NOMO-1 treated with dmso at 0.1 percent for 144 hours (cell line): ENCODE data around the gene CDK2.

Source experiments
- DNase-seq: peaks from one replicate; lab custom pipeline; 2025; ENCODE audit not compliant: unreplicated experiment; lab: John Stamatoyannopoulos, UW

The CDK2 gene

DNA sequence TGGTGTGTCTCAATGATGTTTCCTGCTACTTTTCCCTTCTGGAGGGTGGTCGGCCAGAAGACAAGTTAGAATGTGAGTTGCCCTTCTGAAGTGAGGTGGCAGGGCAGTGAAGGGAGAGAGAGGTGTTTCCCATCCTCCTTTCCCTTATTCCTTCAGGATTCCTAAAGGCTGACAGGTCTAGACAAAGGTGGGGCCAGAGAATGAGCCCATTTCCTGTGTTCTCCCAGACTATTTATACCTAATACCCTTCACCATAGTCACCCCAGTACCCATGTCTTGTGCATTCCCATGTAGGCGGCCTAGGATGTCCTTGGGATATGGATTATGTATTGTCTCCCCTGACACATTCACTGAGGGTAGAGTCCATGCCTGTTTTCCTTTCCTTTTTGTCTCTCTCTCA lies 28.6 kb upstream of the CDK2 start:
- DNase-seq: no peak

DNA sequence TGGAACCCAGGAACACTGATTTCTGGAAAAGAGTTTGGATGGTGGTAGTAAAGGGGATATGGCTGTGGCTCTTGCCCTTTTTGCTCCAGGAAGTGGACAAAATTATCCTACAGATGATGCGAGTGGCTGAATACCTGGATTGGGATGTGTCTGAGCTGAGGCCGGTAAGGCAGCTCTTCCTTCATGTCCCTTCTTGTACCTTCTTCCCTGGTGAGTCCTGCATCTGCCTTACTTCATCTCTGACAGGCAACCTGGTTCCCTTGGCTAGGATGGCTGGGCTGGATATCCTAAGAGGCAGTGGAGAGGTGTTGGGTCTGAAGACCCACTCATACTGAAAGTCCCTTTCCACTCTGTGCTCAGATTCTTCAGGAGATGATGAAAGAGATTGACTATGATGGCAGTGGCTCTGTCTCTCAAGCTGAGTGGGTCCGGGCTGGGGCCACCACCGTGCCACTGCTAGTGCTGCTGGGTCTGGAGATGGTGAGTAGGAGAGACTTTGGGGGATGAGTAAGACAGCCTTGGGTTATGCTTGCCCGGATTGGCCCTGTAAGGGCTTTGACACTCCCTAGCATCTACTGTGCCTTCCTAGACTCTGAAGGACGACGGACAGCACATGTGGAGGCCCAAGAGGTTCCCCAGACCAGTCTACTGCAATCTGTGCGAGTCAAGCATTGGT lies 27.7 kb upstream of the CDK2 start:
- no peak for DNase-seq

DNA sequence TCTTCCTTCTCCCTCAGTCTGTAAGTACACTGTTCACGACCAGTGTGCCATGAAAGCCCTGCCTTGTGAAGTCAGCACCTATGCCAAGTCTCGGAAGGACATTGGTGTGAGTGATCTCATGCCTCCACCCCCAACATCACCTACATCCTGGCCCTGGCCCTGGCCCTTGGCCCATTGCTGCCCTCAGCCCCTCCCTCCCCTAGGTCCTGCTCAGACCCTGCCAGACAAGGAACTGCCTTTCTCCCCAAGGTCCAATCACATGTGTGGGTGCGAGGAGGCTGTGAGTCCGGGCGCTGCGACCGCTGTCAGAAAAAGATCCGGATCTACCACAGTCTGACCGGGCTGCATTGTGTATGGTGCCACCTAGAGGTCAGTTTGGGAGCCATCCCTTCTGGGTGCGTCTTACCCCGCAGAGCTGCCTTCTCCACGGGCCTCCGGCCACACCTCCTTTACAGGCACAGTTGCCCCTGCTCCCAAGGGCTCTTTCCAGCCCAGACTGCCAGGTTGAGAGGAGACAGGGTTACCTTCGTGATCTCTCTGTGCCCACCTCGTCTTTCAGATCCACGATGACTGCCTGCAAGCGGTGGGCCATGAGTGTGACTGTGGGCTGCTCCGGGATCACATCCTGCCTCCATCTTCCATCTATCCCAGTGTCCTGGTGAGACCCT lies 26.4 kb upstream of the CDK2 start:
- DNase-seq: peak; percentile 52

GRCh38 chr12:55942055-55942454 lies 24.6 kb upstream of the CDK2 start:
- no peak for DNase-seq

DNA sequence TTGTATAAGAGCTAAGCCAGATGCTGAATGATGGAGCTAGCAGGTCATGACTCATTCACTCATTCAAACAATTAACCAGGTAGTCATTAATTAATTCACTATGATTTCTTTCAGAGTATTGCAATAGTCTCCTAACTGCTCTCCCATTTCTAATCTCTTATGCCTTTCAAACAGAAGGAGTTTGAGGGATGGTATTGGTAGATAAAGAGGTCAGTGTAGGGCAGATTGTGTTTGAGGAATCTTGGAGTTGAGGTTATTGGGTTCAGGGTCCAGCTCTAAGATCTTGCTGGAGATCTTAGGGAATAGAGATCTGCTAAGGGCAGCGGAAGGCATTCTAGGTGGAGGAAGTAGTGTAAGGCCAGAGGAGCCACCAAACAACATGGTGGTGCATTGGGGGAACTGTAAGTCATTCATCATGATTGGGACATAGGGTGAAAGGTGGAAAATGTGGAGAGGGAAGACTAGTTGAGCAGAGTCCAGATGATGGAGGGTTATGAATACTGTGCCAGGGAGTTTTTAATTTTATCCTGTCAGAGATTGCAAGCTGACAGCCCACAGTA lies 24.0 kb upstream of the CDK2 start:
- DNase-seq: no peak

GRCh38 chr12:55946553-55946952 lies 20.1 kb upstream of the CDK2 start:
- DNase-seq: no peak

DNA sequence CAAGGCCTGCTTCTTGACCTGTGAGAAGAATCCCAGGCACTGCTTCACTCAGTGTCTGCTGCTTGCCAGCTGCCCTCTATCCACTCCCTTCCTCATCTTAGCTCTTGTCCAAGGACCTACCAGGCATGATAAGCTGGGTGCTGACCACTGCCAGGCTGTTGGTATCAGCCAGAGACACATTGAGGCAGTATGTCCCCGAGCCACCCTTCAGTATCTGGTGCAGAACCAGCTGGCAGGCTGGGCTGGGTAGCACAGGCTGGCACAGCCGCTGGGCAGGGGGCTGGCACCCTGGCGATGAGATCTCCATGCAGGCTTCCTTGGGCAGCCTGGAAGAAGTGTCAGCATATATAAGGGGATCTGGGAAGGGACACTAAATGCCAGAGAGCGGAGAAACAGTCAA lies 11.3 kb upstream of the CDK2 start:
- DNase-seq: no peak

DNA sequence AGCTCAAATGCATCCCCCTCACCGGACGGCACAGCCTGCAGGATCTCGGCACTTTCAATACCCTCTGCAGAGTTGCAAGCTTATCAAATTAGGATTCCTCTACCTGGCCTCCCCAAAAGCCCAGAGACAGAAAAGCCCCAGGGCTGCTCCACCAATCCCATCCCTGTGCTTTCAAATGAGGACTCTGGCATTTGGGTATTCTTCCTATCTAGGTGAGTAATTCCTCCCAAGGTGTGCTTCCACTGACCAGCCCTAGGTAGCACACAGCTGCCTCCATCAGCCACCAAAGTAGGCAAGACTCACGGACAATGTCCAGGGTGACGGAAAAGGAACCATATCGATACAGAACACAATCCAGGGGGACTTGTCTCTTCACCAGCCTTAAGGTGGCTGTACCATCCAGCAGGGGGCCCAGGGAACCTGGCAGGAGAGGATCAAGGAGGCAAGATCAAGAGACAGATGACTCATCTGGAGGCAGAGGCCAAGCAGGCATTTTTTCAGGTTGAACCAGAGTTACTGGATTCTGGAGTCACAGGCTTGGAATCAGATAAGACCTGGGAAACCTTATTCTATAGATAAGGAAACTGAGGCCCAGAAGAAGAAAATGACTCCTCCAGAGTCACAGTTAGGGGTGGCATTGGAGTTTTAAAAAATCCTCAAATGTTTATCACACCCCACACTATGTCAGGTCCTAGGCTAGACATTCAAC lies 10.7 kb upstream of the CDK2 start:
- DNase-seq: no peak

DNA sequence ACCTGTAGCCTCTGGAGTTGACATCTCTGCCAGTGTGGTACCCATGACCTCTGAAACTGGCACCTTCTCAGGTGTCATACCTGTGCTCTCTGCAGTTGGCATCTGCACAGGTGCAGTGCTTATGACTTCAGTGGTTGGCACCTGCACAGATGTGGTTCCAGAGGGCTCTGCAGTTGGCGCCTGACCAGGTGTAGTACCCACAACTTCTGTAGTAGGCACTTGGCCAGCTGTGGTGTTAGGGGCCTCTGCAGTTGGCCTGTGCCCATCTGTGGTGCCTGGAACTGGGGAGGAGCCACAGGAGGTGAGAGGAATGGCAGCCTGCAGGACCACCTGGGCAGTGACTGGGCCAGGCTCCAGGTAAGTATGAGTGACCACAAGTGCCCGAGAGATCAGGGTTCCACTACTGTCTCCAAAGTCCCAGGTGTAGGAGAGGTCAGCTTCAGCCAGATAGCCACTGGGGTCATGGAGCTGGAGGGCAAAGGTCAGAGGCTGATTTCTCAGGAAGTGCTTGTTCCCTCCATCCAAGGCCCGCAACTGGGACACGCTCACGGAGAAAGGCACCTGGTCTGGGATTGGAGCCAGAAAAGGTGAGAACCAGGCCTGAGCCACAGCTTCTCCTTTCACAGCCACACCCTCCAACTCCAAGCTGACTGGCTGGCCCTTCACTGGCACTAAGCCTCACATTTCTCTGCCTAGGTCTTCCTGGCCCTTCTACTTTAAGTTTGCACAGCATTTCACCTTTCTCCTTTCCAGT lies 9.3 kb upstream of the CDK2 start:
- no peak for DNase-seq

DNA sequence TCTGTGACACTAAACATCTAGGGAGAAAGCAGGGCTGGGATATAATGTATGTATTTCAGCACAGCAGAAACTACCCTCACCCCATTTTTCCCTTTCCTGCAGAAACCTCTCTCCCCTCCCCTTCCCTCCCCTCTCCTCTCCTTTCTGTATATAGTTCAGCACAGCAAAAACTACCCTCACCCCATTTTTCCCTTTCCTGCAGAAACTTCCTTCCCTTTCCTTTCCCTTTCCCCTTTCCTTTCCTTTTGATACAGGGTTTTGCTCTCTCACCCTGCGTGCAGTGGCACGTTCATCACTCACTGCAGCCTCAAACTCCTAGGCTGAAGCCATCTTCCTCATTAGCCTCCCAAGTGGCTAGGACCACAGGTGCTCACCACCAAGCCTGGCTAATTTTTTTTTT lies 2.9 kb upstream of the CDK2 start:
- no peak for DNase-seq

DNA sequence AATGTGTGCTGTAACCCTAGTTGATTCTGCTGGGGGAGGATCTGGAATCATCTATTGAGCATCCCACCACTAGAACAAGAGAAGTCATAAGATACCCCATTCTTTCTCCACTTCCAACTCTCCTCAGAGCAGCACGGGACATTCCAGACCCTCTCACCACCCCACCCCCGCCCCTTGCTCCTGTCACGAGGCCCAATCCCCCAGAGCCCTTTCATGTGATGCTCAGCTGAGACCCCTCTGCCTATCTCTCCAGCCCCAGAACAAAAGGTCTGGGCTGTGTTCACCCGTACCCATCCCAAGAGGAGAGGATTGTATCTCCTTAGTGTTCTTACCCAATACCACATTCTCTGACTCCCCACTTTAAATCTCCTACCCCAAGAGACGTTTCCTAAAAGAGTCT lies 1.4 kb upstream of the CDK2 start:
- no peak for DNase-seq

DNA sequence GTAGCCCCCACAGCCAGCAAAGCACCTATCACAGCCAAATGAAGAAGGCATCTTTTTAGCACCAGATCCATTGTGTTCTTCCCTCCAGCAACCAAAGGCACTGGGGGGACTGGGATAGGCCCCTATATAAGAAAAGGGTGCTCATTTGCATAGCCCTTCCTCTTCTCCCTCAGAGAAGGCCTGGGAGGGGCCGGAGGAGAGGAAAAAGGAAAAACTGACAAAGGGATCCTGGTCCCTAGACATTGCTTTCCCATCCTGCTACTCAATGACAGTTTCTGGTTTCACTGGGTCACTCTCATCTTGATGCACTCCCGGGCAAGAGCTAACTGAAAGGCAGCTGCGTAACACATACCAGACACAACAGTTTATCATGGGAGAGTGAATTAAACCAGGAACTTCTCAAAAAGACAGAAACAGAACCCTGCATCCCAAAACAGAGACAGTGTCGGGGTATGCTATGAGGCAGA lies 656 bp upstream of the CDK2 start, which contains the start of gene PMEL:
PMEL (minus strand) TSS at position 102 of the 467 bp plus-strand sequence; CDS start at position 71, 31 bp downstream.
- no peak for DNase-seq

GRCh38 chr12:55969356-55969755 lies 2.7 kb downstream of the CDK2 start:
- DNase-seq: no peak

- no peak for DNase-seq
Measured at GRCh38 chr12:55970775-55971174, 4.1 kb downstream of the CDK2 start.

DNA sequence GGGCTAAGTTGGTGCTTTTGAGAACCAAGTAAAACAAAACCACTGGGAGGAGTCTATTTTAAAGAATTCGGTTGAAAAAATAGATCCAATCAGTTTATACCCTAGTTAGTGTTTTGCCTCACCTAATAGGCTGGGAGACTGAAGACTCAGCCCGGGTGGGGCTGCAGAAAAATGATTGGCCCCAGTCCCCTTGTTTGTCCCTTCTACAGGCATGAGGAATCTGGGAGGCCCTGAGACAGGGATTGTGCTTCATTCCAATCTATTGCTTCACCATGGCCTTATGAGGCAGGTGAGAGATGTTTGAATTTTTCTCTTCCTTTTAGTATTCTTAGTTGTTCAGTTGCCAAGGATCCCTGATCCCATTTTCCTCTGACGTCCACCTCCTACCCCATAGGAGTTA lies 5.4 kb downstream of the CDK2 start:
- DNase-seq: no peak

DNA sequence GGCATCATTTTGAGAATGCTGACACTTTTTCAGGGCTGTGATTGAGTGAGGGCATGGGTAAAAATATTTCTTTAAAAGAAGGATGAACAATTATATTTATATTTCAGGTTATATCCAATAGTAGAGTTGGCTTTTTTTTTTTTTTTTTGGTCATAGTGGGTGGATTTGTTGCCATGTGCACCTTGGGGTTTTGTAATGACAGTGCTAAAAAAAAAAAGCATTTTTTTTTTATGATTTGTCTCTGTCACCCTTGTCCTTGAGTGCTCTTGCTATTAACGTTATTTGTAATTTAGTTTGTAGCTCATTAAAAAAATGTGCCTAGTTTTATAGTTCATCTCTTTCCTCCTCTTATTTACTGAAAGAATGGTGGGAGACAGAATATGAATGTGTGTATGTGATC lies 5.8 kb downstream of the CDK2 start:
- no peak for DNase-seq

GRCh38 chr12:55972911-55973598 lies 6.4 kb downstream of the CDK2 start:
- no peak for DNase-seq

DNA sequence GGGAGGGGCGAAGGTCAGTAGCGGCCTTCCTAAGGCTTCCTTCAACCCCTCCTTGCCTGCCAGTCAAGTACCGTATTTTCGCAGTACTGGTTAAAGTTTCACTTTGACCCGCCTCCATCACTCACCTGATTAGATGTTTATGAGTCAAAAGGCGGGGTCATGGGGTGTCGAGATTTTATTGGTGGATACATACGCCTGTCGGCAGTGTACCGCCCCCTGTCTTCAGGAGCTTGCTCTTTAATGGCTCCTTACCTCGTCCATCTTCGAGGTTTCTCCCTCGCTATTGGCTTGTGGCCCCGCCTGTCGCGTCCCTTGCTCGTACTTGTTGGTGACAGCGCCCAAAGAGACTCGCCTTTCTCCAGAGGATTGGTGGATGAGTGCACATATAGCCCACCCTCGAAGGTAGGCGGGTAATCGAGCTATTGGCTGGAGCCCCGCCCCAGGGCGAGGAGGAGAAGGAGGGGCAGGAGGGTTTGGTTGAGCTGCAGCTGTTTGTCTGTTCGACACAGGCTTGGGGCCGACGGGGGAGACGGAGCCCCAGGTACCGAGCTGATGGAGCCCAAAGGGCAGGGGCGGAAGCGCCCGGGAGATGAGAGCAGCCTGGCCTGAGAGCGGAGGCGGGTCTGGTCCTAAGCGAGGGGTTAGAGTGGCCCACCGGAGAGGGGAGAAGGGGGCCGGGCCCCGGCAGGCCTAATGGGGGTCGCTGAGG lies 7.1 kb downstream of the CDK2 start, which contains the start of gene RAB5B:
RAB5B (plus strand) TSS at position 480 of the 709 bp plus-strand sequence. CDS start 12,883 bp downstream, outside the sequence.
- DNase-seq: peak; percentile 100

DNA sequence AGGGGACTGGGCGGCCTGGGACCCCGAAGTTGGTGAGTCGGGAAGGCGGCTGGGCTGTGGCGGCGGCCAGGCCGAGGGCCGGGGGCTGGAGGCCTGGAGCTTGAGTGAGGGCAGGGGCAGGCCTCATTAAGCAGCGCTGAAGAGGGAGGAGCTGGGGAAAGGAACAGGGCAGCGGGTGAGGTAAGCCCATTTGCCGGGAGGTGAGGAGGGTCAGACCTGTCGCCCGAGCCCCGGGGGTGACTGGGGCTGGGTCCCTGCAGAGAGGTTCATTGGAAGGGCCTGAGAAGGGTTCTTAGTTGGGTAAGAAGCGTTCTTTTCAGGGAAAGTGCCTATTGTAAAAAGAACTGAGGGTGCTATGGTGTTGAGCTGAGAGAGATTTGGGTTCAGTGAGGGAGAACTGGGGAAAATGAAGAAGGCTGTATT lies 7.7 kb downstream of the CDK2 start:
- peak; percentile 32 for DNase-seq

DNA sequence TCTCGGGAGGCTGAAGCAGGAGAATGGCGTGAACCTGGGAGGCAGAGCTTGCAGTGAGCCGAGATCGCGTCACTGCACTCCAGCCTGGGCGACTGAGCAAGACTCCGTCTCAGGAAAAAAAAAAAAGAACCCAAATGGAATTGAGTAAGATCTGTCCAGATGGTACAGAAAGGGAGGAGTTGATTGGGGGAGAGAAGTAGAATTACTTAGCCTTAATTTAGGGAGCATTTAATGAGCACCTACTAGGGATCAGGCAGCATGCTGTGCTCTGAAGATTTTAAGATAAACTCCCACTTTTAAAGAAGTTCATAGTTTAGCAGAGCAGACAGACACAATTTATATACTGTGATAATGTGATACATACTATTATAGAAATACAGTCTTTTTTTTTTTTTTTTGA lies 11.8 kb downstream of the CDK2 start:
- DNase-seq: no peak
